HG02970 (cell line): ENCODE results near the gene CNOT10.
A peak's percentile ranks its signal among the peaks of the same experiment; 100 is the strongest.
"Not testable (repeated sequence)": the region's sequence is repeated elsewhere in the genome, so short reads cannot be mapped to it uniquely, and the experiment has no call there.

Source experiments
- ATAC-seq: cut with Tn5 transposase; IDR thresholded peaks from one replicate; pipeline ENCODE4 v1.9.1; 2021; ENCODE audit warnings: mild to moderate bottlenecking, moderate library complexity, moderate number of reproducible peaks; ENCODE audit not compliant: unreplicated experiment, low FRiP score

CNOT10 gene

GRCh38 chr3:32755761-32756160, 70.8 kb downstream of the CNOT10 start:
- no peak for ATAC-seq

- ATAC-seq = no peak
These were observed 72.8 kb downstream of the CNOT10 start for GRCh38 chr3:32757618-32758374.

GRCh38 chr3:32758375-32758753, 73.4 kb downstream of the CNOT10 start:
- ATAC-seq = no peak

- no peak for ATAC-seq
These were observed 74.4 kb downstream of the CNOT10 start for GRCh38 chr3:32759342-32759741.

- ATAC-seq = no peak
These were observed 79.5 kb downstream of the CNOT10 start for GRCh38 chr3:32764481-32764880.

GRCh38 chr3:32778389-32778788, 93.4 kb downstream of the CNOT10 start:
- ATAC-seq = no peak

- no peak for ATAC-seq
These were observed 95.2 kb downstream of the CNOT10 start for GRCh38 chr3:32780071-32780734.

- ATAC-seq = peak; percentile 36
These were observed 95.8 kb downstream of the CNOT10 start for GRCh38 chr3:32780735-32781210.

- ATAC-seq = peak; percentile 90
These were observed 96.4 kb downstream of the CNOT10 start for GRCh38 chr3:32781211-32781968.

GRCh38 chr3:32781969-32782270, 96.9 kb downstream of the CNOT10 start:
- ATAC-seq = not testable (repeated sequence)

- ATAC-seq = no peak
These were observed 97.4 kb downstream of the CNOT10 start for GRCh38 chr3:32782407-32782806.

- no peak for ATAC-seq
These were observed 106.8 kb downstream of the CNOT10 start for GRCh38 chr3:32791833-32792232.

GRCh38 chr3:32794487-32795308, 109.7 kb downstream of the CNOT10 start:
- ATAC-seq = no peak

- ATAC-seq = not testable (repeated sequence)
These were observed 111.5 kb downstream of the CNOT10 start for GRCh38 chr3:32796384-32796950.

GRCh38 chr3:32797776-32798175, 112.8 kb downstream of the CNOT10 start:
- ATAC-seq = no peak

GRCh38 chr3:32801440-32801839, 116.5 kb downstream of the CNOT10 start:
- ATAC-seq = not testable (repeated sequence)

- ATAC-seq = no peak
These were observed 128.2 kb downstream of the CNOT10 start for GRCh38 chr3:32813180-32813579.

GRCh38 chr3:32814361-32814760, 129.4 kb downstream of the CNOT10 start:
- ATAC-seq = no peak

GRCh38 chr3:32815841-32816438, 131.0 kb downstream of the CNOT10 start:
- ATAC-seq = no peak
